ENCODE measurements around the gene FBF1. TPM values are rescaled to one million over a fixed set of nuclear protein-coding genes. Genes with fewer than 3 reads are reported as not detected.

FBF1 gene
- total and polyA plus RNA-seq, 2 of the 4 experiments (the other 2 are of a cell fraction), result 4.5 to 8.0 TPM

DNA sequence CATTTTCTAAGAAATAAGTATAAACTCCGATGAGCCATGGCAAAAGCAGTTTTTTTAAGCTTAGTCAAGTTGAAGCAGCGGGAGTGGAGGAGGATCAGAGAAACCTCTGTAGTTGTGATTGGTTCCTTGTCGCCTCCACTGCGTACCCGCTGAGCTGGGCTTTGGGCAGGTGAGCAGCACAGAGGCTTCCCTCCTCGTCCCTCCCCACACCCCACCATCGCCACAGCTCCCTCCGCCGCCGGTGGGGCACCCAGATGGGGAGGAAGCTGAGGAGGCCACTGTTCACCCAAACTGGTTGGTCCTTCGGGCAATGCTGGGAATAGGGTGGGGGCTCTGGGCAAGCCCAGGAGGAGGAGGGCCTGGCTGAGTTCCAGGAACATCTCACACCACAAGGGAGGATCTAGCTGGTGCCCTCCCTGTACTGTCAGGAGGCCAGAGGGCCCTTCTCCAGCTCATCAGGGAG, 31.0 kb downstream of the FBF1 start:
- no peaks in the 10 kb centered on the region for H3K9me3 ChIP-seq (ENCODE audit: control insufficient read depth, insufficient read depth, low read length)
- H4K20me1 ChIP-seq (ENCODE audit: insufficient read depth, low read length), result no peaks in the 10 kb centered on the region
- H4K8ac ChIP-seq (ENCODE audit: low read depth in 2 of 2, low read length in 2 of 2), result no peak overlapping the region
- no peak overlapping the region for H4K91ac ChIP-seq (ENCODE audit: insufficient read depth, low read depth, low read length)
- no peak overlapping the region for H2BK120ac ChIP-seq (ENCODE audit: low read depth, low read length)
- no peak overlapping the region for H2BK20ac ChIP-seq (ENCODE audit: low read depth, low read length)
- 0 out of 2 replicates have a peak, but pooled peaks cover 3% of the 10 kb centered on the region for H3K9me1 ChIP-seq (ENCODE audit: insufficient read depth, low read length)
- H3K4me2 ChIP-seq (ENCODE audit: low read depth, low read length), result no peak overlapping the region
- H2BK5ac ChIP-seq (ENCODE audit: low read depth, low read length, poor library complexity, severe bottlenecking), result no peak overlapping the region
- no peak overlapping the region for H4K5ac ChIP-seq (ENCODE audit: low read depth, low read length)
- no peak overlapping the region for H3K23ac ChIP-seq (ENCODE audit: low read depth, low read length)
- no peak overlapping the region for H3K9ac ChIP-seq (ENCODE audit: low read depth, low read length)
- no peak for ATAC-seq (ENCODE audit: low read depth)
- dilution Hi-C loops (cut with HindIII; ENCODE audit: low sequenced_read_pairs, unreplicated experiment), result no loop called here
- no peak overlapping the region for H2AK5ac ChIP-seq (ENCODE audit: low read depth, low read length)
- H3K79me1 ChIP-seq (ENCODE audit: low read depth in 1 of 2, low read length in 2 of 2), result peaks cover 0 to 6% of the 10 kb centered on the region in 2 experiments; a peak in 2 of 4 replicates
- in situ Hi-C loops (cut with MboI; ENCODE audit: low sequenced_read_pairs), result loop anchor here (5.0 to 10.0 kb wide), 2 partner anchors 97 to 375 kb away; no protein-coding TSS in a partner anchor
- peak; percentile 13 for DNase-seq
- no peak for TF ChIP-seq RAD21 (IDR thresholded peaks at IDR 0.05; ENCODE audit: low read length)
- TF ChIP-seq SMC3 (IDR thresholded peaks at IDR 0.05; ENCODE audit: low read depth, low read length), result no peak
- TF ChIP-seq CHD1 (IDR thresholded peaks at IDR 0.05; ENCODE audit: low read depth, low read length), result no peak
- TF ChIP-seq BHLHE40 (IDR thresholded peaks at IDR 0.05; ENCODE audit: low read depth, low read length), result no peak
- TF ChIP-seq RCOR1 (IDR thresholded peaks at IDR 0.05; ENCODE audit: insufficient replicate concordance, low read length), result no peak
- no peak for TF ChIP-seq FOS (IDR thresholded peaks at IDR 0.05; ENCODE audit: low read depth, low read length)
- no peak for TF ChIP-seq NFE2L2 (IDR thresholded peaks at IDR 0.05; ENCODE audit: low read depth, low read length)
- TF ChIP-seq MXI1 (IDR thresholded peaks at IDR 0.05; ENCODE audit: borderline replicate concordance, low read depth, low read length), result no peak
- TF ChIP-seq, protein P1, sequence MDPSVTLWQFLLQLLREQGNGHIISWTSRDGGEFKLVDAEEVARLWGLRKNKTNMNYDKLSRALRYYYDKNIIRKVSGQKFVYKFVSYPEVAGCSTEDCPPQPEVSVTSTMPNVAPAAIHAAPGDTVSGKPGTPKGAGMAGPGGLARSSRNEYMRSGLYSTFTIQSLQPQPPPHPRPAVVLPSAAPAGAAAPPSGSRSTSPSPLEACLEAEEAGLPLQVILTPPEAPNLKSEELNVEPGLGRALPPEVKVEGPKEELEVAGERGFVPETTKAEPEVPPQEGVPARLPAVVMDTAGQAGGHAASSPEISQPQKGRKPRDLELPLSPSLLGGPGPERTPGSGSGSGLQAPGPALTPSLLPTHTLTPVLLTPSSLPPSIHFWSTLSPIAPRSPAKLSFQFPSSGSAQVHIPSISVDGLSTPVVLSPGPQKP (IDR thresholded peaks at IDR 0.05; ENCODE audit: borderline replicate concordance, low read depth, low read length), result no peak
- no peak for TF ChIP-seq CEBPB (IDR thresholded peaks at IDR 0.05; ENCODE audit: low read depth, low read length)
- TF ChIP-seq MAZ (IDR thresholded peaks at IDR 0.05; ENCODE audit: borderline replicate concordance, low read depth, low read length), result no peak
- TF ChIP-seq, protein P2, sequence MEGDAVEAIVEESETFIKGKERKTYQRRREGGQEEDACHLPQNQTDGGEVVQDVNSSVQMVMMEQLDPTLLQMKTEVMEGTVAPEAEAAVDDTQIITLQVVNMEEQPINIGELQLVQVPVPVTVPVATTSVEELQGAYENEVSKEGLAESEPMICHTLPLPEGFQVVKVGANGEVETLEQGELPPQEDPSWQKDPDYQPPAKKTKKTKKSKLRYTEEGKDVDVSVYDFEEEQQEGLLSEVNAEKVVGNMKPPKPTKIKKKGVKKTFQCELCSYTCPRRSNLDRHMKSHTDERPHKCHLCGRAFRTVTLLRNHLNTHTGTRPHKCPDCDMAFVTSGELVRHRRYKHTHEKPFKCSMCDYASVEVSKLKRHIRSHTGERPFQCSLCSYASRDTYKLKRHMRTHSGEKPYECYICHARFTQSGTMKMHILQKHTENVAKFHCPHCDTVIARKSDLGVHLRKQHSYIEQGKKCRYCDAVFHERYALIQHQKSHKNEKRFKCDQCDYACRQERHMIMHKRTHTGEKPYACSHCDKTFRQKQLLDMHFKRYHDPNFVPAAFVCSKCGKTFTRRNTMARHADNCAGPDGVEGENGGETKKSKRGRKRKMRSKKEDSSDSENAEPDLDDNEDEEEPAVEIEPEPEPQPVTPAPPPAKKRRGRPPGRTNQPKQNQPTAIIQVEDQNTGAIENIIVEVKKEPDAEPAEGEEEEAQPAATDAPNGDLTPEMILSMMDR (conservative IDR thresholded peaks at IDR 0.05; ENCODE audit: low read depth, low read length), result no peak
- no peak for TF ChIP-seq POLR2A (IDR thresholded peaks at IDR 0.05; ENCODE audit: low read depth, low read length)
- TF ChIP-seq MAFK (IDR thresholded peaks at IDR 0.05; ENCODE audit: low read depth, low read length), result no peak
- TF ChIP-seq, protein P3, sequence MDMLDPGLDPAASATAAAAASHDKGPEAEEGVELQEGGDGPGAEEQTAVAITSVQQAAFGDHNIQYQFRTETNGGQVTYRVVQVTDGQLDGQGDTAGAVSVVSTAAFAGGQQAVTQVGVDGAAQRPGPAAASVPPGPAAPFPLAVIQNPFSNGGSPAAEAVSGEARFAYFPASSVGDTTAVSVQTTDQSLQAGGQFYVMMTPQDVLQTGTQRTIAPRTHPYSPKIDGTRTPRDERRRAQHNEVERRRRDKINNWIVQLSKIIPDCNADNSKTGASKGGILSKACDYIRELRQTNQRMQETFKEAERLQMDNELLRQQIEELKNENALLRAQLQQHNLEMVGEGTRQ (IDR thresholded peaks at IDR 0.05; ENCODE audit: low read depth, low read length), result no peak
- TF ChIP-seq RFX5 (IDR thresholded peaks at IDR 0.05; ENCODE audit: low read depth, low read length), result no peak
- H3K4me3 ChIP-seq (ENCODE audit: insufficient read depth, low read depth, low read length), result no peak overlapping the region
- peaks cover 2% of the 10 kb centered on the region; the same call in 1 of the 2 replicates for H3K4me1 ChIP-seq (ENCODE audit: control insufficient read depth, insufficient read depth, low read length)
- no peak overlapping the region for H2AK9ac ChIP-seq (replicated peaks; ENCODE audit: low read depth, low read length, poor library complexity)
- no TSS peak for BruUV-seq (replicated peaks)
- H3K18ac ChIP-seq (ENCODE audit: low read depth, low read length), result no peak overlapping the region
- H3K4ac ChIP-seq (ENCODE audit: low read depth, low read length), result no peak overlapping the region
- H2AFZ ChIP-seq (replicated peaks; ENCODE audit: low read length, poor library complexity), result no peak overlapping the region
- CTCF ChIA-PET, result no interaction called here
- no peak overlapping the region for H2BK15ac ChIP-seq (ENCODE audit: low read depth, low read length)
- no peak overlapping the region for H3K14ac ChIP-seq (replicated peaks; ENCODE audit: low read depth, low read length)
- no peak overlapping the region for H3K27ac ChIP-seq (ENCODE audit: insufficient read depth, low read length)
- no CpG with 5 or more reads among the region's 11 CpGs for WGBS, 2 experiments (ENCODE audit: extremely low coverage in 2 of 2, insufficient read length in 1 of 2)
- H3K56ac ChIP-seq (ENCODE audit: extremely low read depth, insufficient read depth, low read length), result no peak overlapping the region
- no peaks in the 10 kb centered on the region for H3K27me3 ChIP-seq (ENCODE audit: control insufficient read depth, insufficient read depth, low read length)
- POLR2A ChIA-PET (ENCODE audit: unreplicated experiment), result interaction anchor here (0.8 kb wide), 1 partner anchor 9 kb away, joined by 5 read pairs; no protein-coding TSS in a partner anchor
- intact Hi-C loops (cut with micrococcal nuclease), result loop anchor here (5.0 to 10.0 kb wide), 2 partner anchors 32 to 165 kb away; partner anchors contain the start of genes FBF1, GALR2, SRP68 and ZACN
- H3K36me3 ChIP-seq (ENCODE audit: control insufficient read depth, insufficient read depth, low read length), result peaks cover 6% of the 10 kb centered on the region; the same call in 1 of the 2 replicates
